Measurements from ENCODE around the gene TNFRSF1B.

- no peak for TF ChIP-seq ZSCAN29 (IDR thresholded peaks at IDR 0.05)
- peak; percentile 59; the same call in 1 of the 2 replicates for TF ChIP-seq EP300 (IDR thresholded peaks at IDR 0.05; ENCODE audit: low read length)
- TF ChIP-seq CREB1 (IDR thresholded peaks at IDR 0.05): no peak
- TF ChIP-seq CREB1 (CRISPR knock-in tag; IDR thresholded peaks at IDR 0.05): no peak
- no peak for TF ChIP-seq NFYB (IDR thresholded peaks at IDR 0.05; ENCODE audit: extremely low read depth, insufficient read length)
- TF ChIP-seq PRDM10 (IDR thresholded peaks at IDR 0.05; ENCODE audit: partially characterized antibody): no peak
These were observed 970 bp downstream of the TNFRSF1B start for GRCh38 chr1:12167493-12168429.
